GM19238 (cell line): Measurements from ENCODE around the gene ZNF665.
"Not testable (repeated sequence)": the region's sequence is repeated elsewhere in the genome, so short reads cannot be mapped to it uniquely, and the experiment has no call there.

Experiments used
- DNase-seq: peaks from one replicate; pipeline ENCODE4 v3.0.0; 2011; ENCODE audit warnings: low spot score; ENCODE audit not compliant: insufficient read length

ZNF665 gene

GRCh38 chr19:53158119-53158656 is 35.0 kb downstream of the ZNF665 start:
- DNase-seq: no peak

GRCh38 chr19:53157626-53158025 is 35.5 kb downstream of the ZNF665 start:
- DNase-seq: no peak

- DNase-seq: no peak
Measured at GRCh38 chr19:53156850-53157249, 36.3 kb downstream of the ZNF665 start.

GRCh38 chr19:53147645-53148044 is 45.5 kb downstream of the ZNF665 start:
- no peak for DNase-seq

- DNase-seq: no peak
Measured at GRCh38 chr19:53140351-53140750, 52.8 kb downstream of the ZNF665 start.

GRCh38 chr19:53136432-53136831 is 56.7 kb downstream of the ZNF665 start:
- DNase-seq: no peak

GRCh38 chr19:53132141-53132991 is 60.8 kb downstream of the ZNF665 start, which contains the start of gene ZNF415:
TSS of gene ZNF415 (minus strand) at chr19:53132910. CDS start at chr19:53122676, 10,234 bp downstream.
- no peak for DNase-seq

- no peak for DNase-seq
Measured at GRCh38 chr19:53131727-53132126, 61.4 kb downstream of the ZNF665 start.

GRCh38 chr19:53131085-53131590 is 62.0 kb downstream of the ZNF665 start:
- no peak for DNase-seq

GRCh38 chr19:53130506-53130905 is 62.7 kb downstream of the ZNF665 start:
- no peak for DNase-seq

- DNase-seq: not testable (repeated sequence)
Measured at GRCh38 chr19:53126733-53127526, 66.2 kb downstream of the ZNF665 start.

GRCh38 chr19:53123400-53123799 is 69.8 kb downstream of the ZNF665 start:
- DNase-seq: no peak
